Retinal pigment epithelial cell (primary cell): ENCODE measurements around the gene ACMSD.

Experiments
- DNase-seq: peaks from one replicate; pipeline ENCODE4 v3.0.0-alpha.2; 2010; ENCODE audit warnings: low read depth
- H3K4me3 ChIP-seq: 2 replicates; pipeline ENCODE4 v1.5.1; 2011; ENCODE audit warnings: mild to moderate bottlenecking, low read length, control low read depth, moderate library complexity
- CTCF ChIP-seq: conservative IDR thresholded peaks from 2 replicates; pipeline ENCODE4 v1.5.1; 2011; ENCODE audit warnings: low read depth, low read length, control low read depth, inconsistent platforms

The ACMSD gene

GRCh38 chr2:134932864-134933526, 94.6 kb downstream of the ACMSD start:
- DNase-seq: no peak
- H3K4me3 ChIP-seq: no peak overlapping the region
- no peak for TF ChIP-seq CTCF

GRCh38 chr2:134933732-134934131, 95.3 kb downstream of the ACMSD start:
- H3K4me3 ChIP-seq: no peak overlapping the region
- no peak for DNase-seq
- TF ChIP-seq CTCF: no peak

- DNase-seq: no peak
- no peak overlapping the region for H3K4me3 ChIP-seq
- no peak for TF ChIP-seq CTCF
Observed at GRCh38 chr2:134934150-134934549, 95.7 kb downstream of the ACMSD start.

GRCh38 chr2:134934641-134935040, 96.2 kb downstream of the ACMSD start:
- no peak for DNase-seq
- TF ChIP-seq CTCF: no peak
- no peak overlapping the region for H3K4me3 ChIP-seq

GRCh38 chr2:134936691-134937090, 98.3 kb downstream of the ACMSD start:
- no peak for DNase-seq
- no peak for TF ChIP-seq CTCF
- no peak overlapping the region for H3K4me3 ChIP-seq

GRCh38 chr2:134943540-134943939, 105.1 kb downstream of the ACMSD start:
- DNase-seq: no peak
- H3K4me3 ChIP-seq: no peak overlapping the region
- no peak for TF ChIP-seq CTCF

GRCh38 chr2:134944975-134945374, 106.6 kb downstream of the ACMSD start:
- TF ChIP-seq CTCF: no peak
- no peak for DNase-seq
- H3K4me3 ChIP-seq: no peak overlapping the region
